HCT116 (cell line): ENCODE measurements around the gene PVALEF. TPM values are rescaled to one million over a fixed set of nuclear protein-coding genes. Genes with fewer than 3 reads are reported as not detected.

Experiments
- ATAC-seq: fragments of 200-7000 bp; cut with Tn5 transposase; 2 replicates; pipeline ENCODE4 v1.9.1; 2020; ENCODE audit warnings: mild to moderate bottlenecking, moderate library complexity
- BruUV-seq: library from RNA; stranded (reverse); fragments of 400-500 nt; replicated peaks from 2 replicates; lab custom pipeline; 2021; lab: Mats Ljungman, UMichigan
- CTCF ChIA-PET: fragments of 300-600 bp; sonication (Branson Sonifier 250); formaldehyde crosslinking; loops from one replicate; lab custom pipeline; 2021; ENCODE audit warnings: antibody characterized with exemption; lab: Charles Lee
- POLR2A ChIA-PET: fragments of 300-600, 350-600 bp; sonication (Branson Sonifier 250); formaldehyde crosslinking; loops from one replicate; lab custom pipeline; 2021; ENCODE audit warnings: antibody characterized with exemption; lab: Charles Lee
- RAD21 ChIA-PET, 2 experiments: fragments of 300-600 bp; sonication (Branson Sonifier 250); formaldehyde crosslinking; loops; one replicate each; lab custom pipeline; 2023; ENCODE audit warnings: low total read pairs in 2 of 2; ENCODE audit not compliant: uncharacterized antibody in 2 of 2, unreplicated experiment in 2 of 2, low non-redundant PET in 1 of 2; lab: Charles Lee
- DNase-seq: peaks from one replicate; pipeline ENCODE4 v3.0.0-alpha.2; 2010; ENCODE audit warnings: low read depth, low spot score
- H2AFZ ChIP-seq: fragments of 200-600 bp; shearing (Covaris generic), sonication (generic); 2 replicates; pipeline ENCODE4 v1.6.1; 2017; ENCODE audit warnings: low read depth, mixed run types, mixed read lengths, antibody characterized with exemption, low read length; ENCODE audit not compliant: poor library complexity, severe bottlenecking
- H3K27ac ChIP-seq: 2 replicates; pipeline ENCODE4 v1.5.1; 2012; ENCODE audit warnings: low read depth, low read length
- H3K27me3 ChIP-seq: fragments of 200-600 bp; sonication (generic); 2 replicates; pipeline ENCODE4 v1.6.1; 2016; ENCODE audit warnings: mixed run types, low read length, mixed read lengths; ENCODE audit not compliant: insufficient read depth
- H3K36me3 ChIP-seq, 2 experiments: fragments of 200-500 bp in 1 of 2; fragments of 200-600 bp in 1 of 2; sonication (Bioruptor generic) in 1 of 2; sonication (generic) in 1 of 2; 2 replicates each; pipeline versions ENCODE4 v1.5.1 to v1.6.1; 2014 to 2016; ENCODE audit warnings: low read length in 2 of 2, inconsistent platforms in 1 of 2, mixed read lengths in 1 of 2, mixed run types in 1 of 2; ENCODE audit not compliant: insufficient read depth in 2 of 2, control insufficient read depth in 1 of 2
- H3K4me1 ChIP-seq, 2 experiments: fragments of 200-600 bp in 1 of 2; sonication (generic) in 1 of 2; 2 replicates each; pipeline versions ENCODE4 v1.5.1 to v1.6.1; 2012 to 2017; ENCODE audit warnings: low read length in 2 of 2, inconsistent platforms in 1 of 2, mild to moderate bottlenecking in 1 of 2, mixed read lengths in 1 of 2, mixed run types in 1 of 2, moderate library complexity in 1 of 2; ENCODE audit not compliant: insufficient read depth in 2 of 2, control insufficient read depth in 1 of 2
- H3K4me2 ChIP-seq: fragments of 200-600 bp; sonication (generic); 2 replicates; pipeline ENCODE4 v1.6.1; 2017; ENCODE audit warnings: mixed run types, low read length, mixed read lengths
- H3K4me3 ChIP-seq, 2 experiments: fragments of 200-600 bp in 1 of 2; sonication (generic) in 1 of 2; replicated peaks in 1 of 2; 2 replicates each; pipeline ENCODE4 v1.5.1; 2011 to 2016; ENCODE audit warnings: low read length in 2 of 2, control low read depth in 1 of 2, low read depth in 1 of 2, mild to moderate bottlenecking in 1 of 2, mixed read lengths in 1 of 2, mixed run types in 1 of 2
- H3K79me2 ChIP-seq: fragments of 200-600 bp; sonication (generic); 2 replicates; pipeline ENCODE4 v1.6.1; 2017; ENCODE audit warnings: mild to moderate bottlenecking, mixed run types, low read length, moderate library complexity, mixed read lengths; ENCODE audit not compliant: insufficient read depth
- H3K9ac ChIP-seq: fragments of 200-600 bp; sonication (generic); 2 replicates; pipeline ENCODE4 v1.6.1; 2016; ENCODE audit warnings: low read length, mixed read lengths
- H3K9me2 ChIP-seq: fragments of 200-600 bp; sonication (generic), shearing (Covaris generic); 2 replicates; pipeline ENCODE4 v1.6.1; 2017; ENCODE audit warnings: mixed run types, mild to moderate bottlenecking, moderate library complexity; ENCODE audit not compliant: insufficient read depth
- H3K9me3 ChIP-seq, 2 experiments: fragments of 200-500 bp in 1 of 2; fragments of 200-600 bp in 1 of 2; sonication (Bioruptor generic) in 1 of 2; sonication (generic) in 1 of 2; 2 replicates each; pipeline ENCODE4 v1.6.1; 2014 to 2017; ENCODE audit warnings: low read length in 2 of 2, mixed read lengths in 2 of 2, inconsistent platforms in 1 of 2, low read depth in 1 of 2, mild to moderate bottlenecking in 1 of 2, mixed run types in 1 of 2, moderate library complexity in 1 of 2; ENCODE audit not compliant: control insufficient read depth in 1 of 2, insufficient read depth in 1 of 2
- H4K20me1 ChIP-seq: fragments of 200-600 bp; sonication (generic), shearing (Covaris generic); 2 replicates; pipeline ENCODE4 v1.6.1; 2017; ENCODE audit warnings: mixed run types, mild to moderate bottlenecking, moderate library complexity; ENCODE audit not compliant: insufficient read depth
- CEBPB ChIP-seq: IDR thresholded peaks from 2 replicates; pipeline ENCODE4 v1.6.1; 2012; ENCODE audit warnings: low read depth
- EGR1 ChIP-seq: IDR thresholded peaks from 2 replicates; pipeline ENCODE4 v1.6.1; 2012; ENCODE audit warnings: low read depth
- EZH2 ChIP-seq: fragments of 200-600 bp; sonication (generic); IDR thresholded peaks from 2 replicates; pipeline ENCODE4 v1.6.1; 2017; ENCODE audit warnings: antibody characterized with exemption, mixed run types
- EZH2phosphoT487 ChIP-seq: fragments of 200-600 bp; IDR thresholded peaks from 2 replicates; pipeline ENCODE4 v1.6.1; 2018; ENCODE audit warnings: antibody characterized with exemption, borderline replicate concordance
- JUND ChIP-seq: IDR thresholded peaks from 2 replicates; pipeline ENCODE4 v1.6.1; 2012
- MAX ChIP-seq: IDR thresholded peaks from 2 replicates; pipeline ENCODE4 v1.6.1; 2012
- RAD21 ChIP-seq: IDR thresholded peaks from 2 replicates; pipeline ENCODE4 v1.6.1; 2012; ENCODE audit warnings: low read depth, mild to moderate bottlenecking
- TCF7L2 ChIP-seq: IDR thresholded peaks from 2 replicates; pipeline ENCODE4 v1.7.0; 2011; ENCODE audit warnings: borderline replicate concordance, inconsistent platforms; ENCODE audit not compliant: insufficient read depth, insufficient read length; ENCODE audit errors: extremely low read depth
- YY1 ChIP-seq: IDR thresholded peaks from 2 replicates; pipeline ENCODE4 v1.6.1; 2011; ENCODE audit warnings: low read length, low read depth, moderate library complexity, mild to moderate bottlenecking; ENCODE audit not compliant: insufficient replicate concordance; ENCODE audit errors: extremely low read depth
- ZBTB33 ChIP-seq: IDR thresholded peaks from 2 replicates; pipeline ENCODE4 v1.6.1; 2011; ENCODE audit warnings: mild to moderate bottlenecking, low read length, moderate library complexity; ENCODE audit not compliant: insufficient replicate concordance; ENCODE audit errors: extremely low read depth
- intact Hi-C: fragments of 100-400 bp; cut with micrococcal nuclease; formaldehyde crosslinking; loops from 2 replicates; pipeline ENCODE4 v1.10.0; 2022
- total RNA-seq: library from RNA; stranded (reverse); gene quantifications from one replicate; pipeline ENCODE4 v1.2.1, GENCODE V29; 2021; ENCODE audit not compliant: unreplicated experiment
- TF ChIP-seq, protein P1 (sequence below), 3 experiments: fragments of 200-600 bp in 1 of 3; sonication (generic) in 1 of 3; IDR thresholded peaks in 2 of 3; conservative IDR thresholded peaks in 1 of 3; 2 replicates each; pipeline ENCODE4 v1.5.1; 2012 to 2017; ENCODE audit warnings: low read depth in 2 of 3, low read length in 2 of 3, antibody characterized with exemption in 1 of 3, borderline replicate concordance in 1 of 3, control low read depth in 1 of 3, mild to moderate bottlenecking in 1 of 3, mixed read lengths in 1 of 3, mixed run types in 1 of 3, moderate library complexity in 1 of 3; ENCODE audit not compliant: insufficient read depth in 1 of 3

The PVALEF gene
- total RNA-seq, 1 experiment from 2014 or later: not detected

DNA sequence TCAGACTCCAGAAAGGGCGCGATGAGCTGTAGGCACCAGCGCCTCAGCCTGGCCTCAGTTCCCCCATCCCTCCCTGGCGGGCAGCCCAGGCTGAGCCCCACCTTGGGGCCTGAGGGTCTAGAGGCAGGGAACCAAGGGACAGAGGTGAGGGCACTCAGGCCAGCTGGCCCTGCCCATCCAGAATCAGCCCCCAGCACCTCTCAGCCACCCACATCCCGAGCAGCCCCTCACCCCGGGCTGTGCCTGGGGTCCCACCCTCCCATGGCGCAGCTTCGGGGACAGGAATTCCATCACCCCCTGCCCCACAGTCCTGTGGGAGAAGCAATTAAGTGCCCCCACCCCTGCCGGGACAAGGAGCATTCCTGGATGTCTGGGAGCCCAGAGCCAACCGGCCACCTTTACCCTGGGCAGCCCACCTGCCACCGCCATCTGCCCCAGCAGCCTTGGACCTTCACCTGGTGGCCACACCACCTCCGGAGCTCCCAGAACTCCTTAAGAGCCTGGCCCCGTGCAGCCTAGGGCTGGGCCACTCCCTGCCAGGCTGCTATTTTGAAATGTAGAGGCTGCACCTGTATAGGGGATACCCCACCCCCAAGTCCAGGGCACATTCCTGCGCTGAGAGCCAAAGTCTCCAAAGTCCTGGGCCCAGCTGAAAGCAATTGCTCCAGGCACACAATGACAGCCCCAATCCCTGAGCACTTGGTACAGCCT, 33.7 kb upstream of the PVALEF start (continued):
- TF ChIP-seq EGR1 (no peak), MAX (no peak), RAD21 (no peak), JUND (no peak), EZH2 (no peak), CEBPB (no peak)
- TF ChIP-seq, protein P1, sequence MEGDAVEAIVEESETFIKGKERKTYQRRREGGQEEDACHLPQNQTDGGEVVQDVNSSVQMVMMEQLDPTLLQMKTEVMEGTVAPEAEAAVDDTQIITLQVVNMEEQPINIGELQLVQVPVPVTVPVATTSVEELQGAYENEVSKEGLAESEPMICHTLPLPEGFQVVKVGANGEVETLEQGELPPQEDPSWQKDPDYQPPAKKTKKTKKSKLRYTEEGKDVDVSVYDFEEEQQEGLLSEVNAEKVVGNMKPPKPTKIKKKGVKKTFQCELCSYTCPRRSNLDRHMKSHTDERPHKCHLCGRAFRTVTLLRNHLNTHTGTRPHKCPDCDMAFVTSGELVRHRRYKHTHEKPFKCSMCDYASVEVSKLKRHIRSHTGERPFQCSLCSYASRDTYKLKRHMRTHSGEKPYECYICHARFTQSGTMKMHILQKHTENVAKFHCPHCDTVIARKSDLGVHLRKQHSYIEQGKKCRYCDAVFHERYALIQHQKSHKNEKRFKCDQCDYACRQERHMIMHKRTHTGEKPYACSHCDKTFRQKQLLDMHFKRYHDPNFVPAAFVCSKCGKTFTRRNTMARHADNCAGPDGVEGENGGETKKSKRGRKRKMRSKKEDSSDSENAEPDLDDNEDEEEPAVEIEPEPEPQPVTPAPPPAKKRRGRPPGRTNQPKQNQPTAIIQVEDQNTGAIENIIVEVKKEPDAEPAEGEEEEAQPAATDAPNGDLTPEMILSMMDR (IDR thresholded peaks at IDR 0.05 in 2 of 3, conservative IDR thresholded peaks at IDR 0.05 in 1 of 3; ENCODE audit: borderline replicate concordance in 1 of 3, insufficient read depth in 1 of 3, low read depth in 2 of 3, low read length in 2 of 3): no peak
- TF ChIP-seq, all 23 proteins: peak for 0

DNA sequence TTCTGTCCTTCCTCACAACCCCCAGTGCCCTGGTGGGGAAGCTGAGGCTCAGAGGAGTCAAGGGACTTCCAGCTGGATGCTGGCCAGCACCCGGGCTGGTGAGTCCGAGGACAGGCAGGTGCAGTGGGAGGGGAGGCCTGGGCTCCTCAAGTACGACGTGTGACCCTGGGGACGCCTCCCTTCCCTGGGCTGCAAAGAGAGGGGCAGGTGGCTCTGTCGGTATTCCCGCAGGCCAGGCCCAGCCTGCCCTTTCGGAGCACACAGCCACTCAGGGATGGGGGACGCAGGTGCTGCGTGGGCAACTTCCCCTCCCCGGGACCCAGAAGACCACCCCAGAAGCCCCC, 33.1 kb upstream of the PVALEF start:
- Histone ChIP-seq H3K4me2 (no peak overlapping the region), H3K79me2 (no peaks in the 10 kb centered on the region), H3K9me2 (no peaks in the 10 kb centered on the region), H2AFZ (no peak overlapping the region), H3K27me3 (no peaks in the 10 kb centered on the region), H3K9me3 (no peaks in the 10 kb centered on the region), H3K36me3 (no peaks in the 10 kb centered on the region), H3K9ac (no peak overlapping the region), H4K20me1 (no peaks in the 10 kb centered on the region), H3K4me3 (no peak overlapping the region), H3K27ac (no peak overlapping the region), H3K4me1 (peaks cover 0 to 11% of the 10 kb centered on the region in 2 experiments; a peak in 2 of 4 replicates)
- CTCF ChIA-PET: no interaction called here
- DNase-seq (no peak), ATAC-seq (no peak)
- POLR2A ChIA-PET: no interaction called here
- intact Hi-C loops: no loop called here
- RAD21 ChIA-PET: no interaction called here
- BruUV-seq: no TSS peak
- no peak for TF ChIP-seq MAX
- no peak for TF ChIP-seq JUND
- TF ChIP-seq ZBTB33: no peak
- no peak for TF ChIP-seq TCF7L2
- TF ChIP-seq YY1: no peak
- no peak for TF ChIP-seq EZH2phosphoT487
- TF ChIP-seq EGR1: no peak
